H9 (cell line): Measurements from ENCODE around the gene HDAC7. TPM values are rescaled to one million over a fixed set of nuclear protein-coding genes. Genes with fewer than 3 reads are reported as not detected.

Experiments
- DNase-seq: peaks from one replicate; pipeline ENCODE4 v3.0.0-alpha.2; 2017
- H2AFZ ChIP-seq: one replicate; pipeline ENCODE4 v1.6.1; 2013; ENCODE audit warnings: mild to moderate bottlenecking, low read length, control low read depth, moderate library complexity
- H2AK5ac ChIP-seq: 2 replicates; pipeline ENCODE4 v1.6.1; 2013; ENCODE audit warnings: low read length, control low read depth, mixed read lengths; ENCODE audit not compliant: insufficient read length
- H2BK120ac ChIP-seq: one replicate; pipeline ENCODE4 v1.6.1; 2013; ENCODE audit warnings: low read depth, mild to moderate bottlenecking, low read length, control low read depth, inconsistent platforms; ENCODE audit not compliant: poor library complexity, severe bottlenecking
- H2BK12ac ChIP-seq: 2 replicates; pipeline ENCODE4 v1.6.1; 2013; ENCODE audit warnings: low read length, control low read depth, mixed read lengths, low read depth; ENCODE audit not compliant: insufficient read length
- H2BK15ac ChIP-seq: 2 replicates; pipeline ENCODE4 v1.6.1; 2013; ENCODE audit warnings: low read depth, low read length, control low read depth
- H2BK20ac ChIP-seq: one replicate; pipeline ENCODE4 v1.6.1; 2013; ENCODE audit warnings: low read depth, mild to moderate bottlenecking, low read length, control low read depth, inconsistent platforms; ENCODE audit not compliant: poor library complexity, severe bottlenecking
- H2BK5ac ChIP-seq: 2 replicates; pipeline ENCODE4 v1.6.1; 2013; ENCODE audit warnings: low read length, control low read depth, mixed read lengths; ENCODE audit not compliant: insufficient read length
- H3K14ac ChIP-seq: 2 replicates; pipeline ENCODE4 v1.6.1; 2013; ENCODE audit warnings: low read length, control low read depth; ENCODE audit not compliant: insufficient read depth
- H3K18ac ChIP-seq: 2 replicates; pipeline ENCODE4 v1.6.1; 2013; ENCODE audit warnings: low read depth, mild to moderate bottlenecking, mixed read lengths, low read length, control low read depth; ENCODE audit not compliant: insufficient read length
- H3K23ac ChIP-seq: 2 replicates; pipeline ENCODE4 v1.6.1; 2013; ENCODE audit warnings: low read length, control low read depth, mixed read lengths, low read depth; ENCODE audit not compliant: insufficient read length
- H3K23me2 ChIP-seq: 2 replicates; pipeline ENCODE4 v1.6.1; 2013; ENCODE audit warnings: low read depth, mild to moderate bottlenecking, mixed read lengths, low read length, control low read depth; ENCODE audit not compliant: insufficient read length, poor library complexity, severe bottlenecking
- H3K27ac ChIP-seq: 2 replicates; pipeline ENCODE4 v1.5.1; 2013; ENCODE audit warnings: low read length, control low read depth, mixed read lengths, low read depth; ENCODE audit not compliant: insufficient read length
- H3K27me3 ChIP-seq: 2 replicates; pipeline ENCODE4 v1.6.1; 2013; ENCODE audit warnings: low read length, control low read depth, inconsistent platforms; ENCODE audit not compliant: insufficient read depth
- H3K4ac ChIP-seq: 2 replicates; pipeline ENCODE4 v1.6.1; 2013; ENCODE audit warnings: low read depth, mild to moderate bottlenecking, control low read depth, inconsistent platforms, low read length, moderate library complexity
- H3K4me1 ChIP-seq: 2 replicates; pipeline ENCODE4 v1.6.1; 2013; ENCODE audit warnings: low read length, control low read depth, inconsistent platforms; ENCODE audit not compliant: insufficient read depth
- H3K4me2 ChIP-seq: 2 replicates; pipeline ENCODE4 v1.6.1; 2013; ENCODE audit warnings: low read length, control low read depth, mixed read lengths; ENCODE audit not compliant: insufficient read length, insufficient read depth
- H3K56ac ChIP-seq: 2 replicates; pipeline ENCODE4 v1.6.1; 2013; ENCODE audit warnings: low read depth, mild to moderate bottlenecking, mixed read lengths, low read length, control low read depth; ENCODE audit not compliant: insufficient read length
- H3K79me1 ChIP-seq: 2 replicates; pipeline ENCODE4 v1.6.1; 2013; ENCODE audit warnings: low read depth, mild to moderate bottlenecking, moderate library complexity, low read length, control low read depth, inconsistent platforms; ENCODE audit not compliant: insufficient read depth, poor library complexity, severe bottlenecking
- H3K79me2 ChIP-seq: 2 replicates; pipeline ENCODE4 v1.6.1; 2013; ENCODE audit warnings: low read length, control low read depth, inconsistent platforms; ENCODE audit not compliant: insufficient read depth
- H3K9ac ChIP-seq: 2 replicates; pipeline ENCODE4 v1.6.1; 2013; ENCODE audit warnings: low read length, control low read depth, mixed read lengths; ENCODE audit not compliant: insufficient read length; ENCODE audit errors: extremely low read depth
- H3K9me3 ChIP-seq: one replicate; pipeline ENCODE4 v1.6.1; 2013; ENCODE audit warnings: low read depth, low read length, inconsistent platforms; ENCODE audit not compliant: control insufficient read depth
- H3T11ph ChIP-seq: one replicate; pipeline ENCODE4 v1.6.1; 2013; ENCODE audit warnings: mild to moderate bottlenecking, low read length, control low read depth, inconsistent platforms
- H4K20me1 ChIP-seq: one replicate; pipeline ENCODE4 v1.6.1; 2013; ENCODE audit not compliant: control insufficient read depth, insufficient read length, insufficient read depth
- H4K5ac ChIP-seq: 2 replicates; pipeline ENCODE4 v1.6.1; 2013; ENCODE audit warnings: low read depth, mild to moderate bottlenecking, mixed read lengths, low read length, control low read depth; ENCODE audit not compliant: insufficient read length
- H4K8ac ChIP-seq: replicated peaks from 2 replicates; pipeline ENCODE4 v1.6.1; 2013; ENCODE audit warnings: low read length, control low read depth, mixed read lengths, low read depth; ENCODE audit not compliant: insufficient read length
- H4K91ac ChIP-seq: 2 replicates; pipeline ENCODE4 v1.6.1; 2013; ENCODE audit warnings: low read depth, mild to moderate bottlenecking, moderate library complexity, mixed read lengths, low read length, control low read depth; ENCODE audit not compliant: insufficient read length
- H3K27ac Mint-ChIP-seq, 3 experiments: 2 replicates in 2 of 3; 3 replicates in 1 of 3; pipeline ENCODE4 v1.8.0; 2020 to 2021; ENCODE audit warnings: mixed read lengths in 3 of 3, mild to moderate bottlenecking in 1 of 3, moderate library complexity in 1 of 3
- H3K27me3 Mint-ChIP-seq: 2 replicates; pipeline ENCODE4 v1.8.0; 2021; ENCODE audit warnings: low read depth, mild to moderate bottlenecking, moderate library complexity, mixed read lengths
- H3K36me3 Mint-ChIP-seq, 3 experiments: 2 replicates in 2 of 3; 3 replicates in 1 of 3; pipeline ENCODE4 v1.8.0; 2020 to 2021; ENCODE audit warnings: low read depth in 3 of 3, mixed read lengths in 3 of 3; ENCODE audit not compliant: insufficient read depth in 1 of 3
- H3K4me1 Mint-ChIP-seq, 2 experiments: 2 replicates each; pipeline ENCODE4 v1.8.0; 2020; ENCODE audit warnings: mixed read lengths in 2 of 2
- H3K4me3 Mint-ChIP-seq, 2 experiments: 2 replicates in 1 of 2; 3 replicates in 1 of 2; pipeline ENCODE4 v1.8.0; 2020 to 2021; ENCODE audit warnings: mild to moderate bottlenecking in 2 of 2, mixed read lengths in 2 of 2, moderate library complexity in 1 of 2
- H3K9me3 Mint-ChIP-seq, 2 experiments: 2 replicates in 1 of 2; 3 replicates in 1 of 2; pipeline ENCODE4 v1.8.0; 2020; ENCODE audit warnings: mild to moderate bottlenecking in 2 of 2, mixed read lengths in 2 of 2, moderate library complexity in 1 of 2
- WGBS: extraction: QIAGEN DNeasy Blood & Tissue Kit; methylation state at CpG from one replicate; pipeline ENCODE4 v1.1.7; 2013; ENCODE audit warnings: missing lambda C conversion rate, low lambda C conversion rate, mixed read lengths; ENCODE audit not compliant: insufficient read length; ENCODE audit errors: extremely low coverage; 5-methylcytosine and 5-hydroxymethylcytosine counted together
- total RNA-seq: library from RNA; stranded (reverse); gene quantifications from 2 replicates; pipeline ENCODE4 v1.2.1, GENCODE V29; 2021
- TF ChIP-seq, protein P1 (sequence below): fragments of 200-600 bp; sonication (generic); conservative IDR thresholded peaks from 3 replicates; pipeline ENCODE4 v1.8.0; 2021; ENCODE audit warnings: antibody characterized with exemption, mild to moderate bottlenecking

The HDAC7 gene
- total RNA-seq, 1 experiment from 2014 or later, result 72.1 TPM

DNA sequence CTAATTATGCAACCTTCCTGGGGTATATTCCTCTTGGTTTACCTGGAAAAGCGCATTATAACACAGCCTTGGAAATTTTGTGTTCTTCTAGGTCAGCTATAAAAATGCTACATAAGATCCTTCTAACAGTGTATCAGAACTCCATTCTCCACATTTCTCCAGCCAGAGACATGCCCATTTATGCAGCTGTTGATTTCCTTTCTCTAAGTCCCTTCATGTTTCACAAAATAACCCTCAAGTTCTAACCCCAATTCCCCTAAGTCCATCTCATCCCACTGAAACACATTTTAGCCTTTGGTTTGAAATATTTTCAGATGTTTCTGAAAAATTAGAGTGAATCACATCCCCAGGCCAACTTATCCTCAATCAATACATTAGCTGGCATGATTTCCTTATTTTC lies 20.9 kb upstream of the HDAC7 start:
- H3K9me3 Mint-ChIP-seq, result no peaks in the 10 kb centered on the region; a peak in 1 of 5 replicates
- no peak overlapping the region for H4K8ac ChIP-seq
- no peaks in the 10 kb centered on the region for H4K20me1 ChIP-seq
- no peak overlapping the region for H3T11ph ChIP-seq
- no CpG with 5 or more reads among the region's 1 CpG for WGBS
- peaks cover 1% of the 10 kb centered on the region; the same call in 1 of the 2 replicates for H3K4me1 ChIP-seq
- H3K9ac ChIP-seq, result no peak overlapping the region
- H3K56ac ChIP-seq, result no peak overlapping the region
- no peak overlapping the region for H3K14ac ChIP-seq
- no peak overlapping the region for H2BK120ac ChIP-seq
- no peak for DNase-seq
- H2AK5ac ChIP-seq, result no peak overlapping the region
- no peak overlapping the region for H3K4me2 ChIP-seq
- no peaks in the 10 kb centered on the region for H3K9me3 ChIP-seq
- no peaks in the 10 kb centered on the region for H3K79me1 ChIP-seq
- no peak overlapping the region for H2BK15ac ChIP-seq
- no peak overlapping the region for H2AFZ ChIP-seq
- no peak overlapping the region for H4K5ac ChIP-seq
- H3K23ac ChIP-seq, result no peak overlapping the region
- no peak overlapping the region for H2BK5ac ChIP-seq
- TF ChIP-seq, protein P1, sequence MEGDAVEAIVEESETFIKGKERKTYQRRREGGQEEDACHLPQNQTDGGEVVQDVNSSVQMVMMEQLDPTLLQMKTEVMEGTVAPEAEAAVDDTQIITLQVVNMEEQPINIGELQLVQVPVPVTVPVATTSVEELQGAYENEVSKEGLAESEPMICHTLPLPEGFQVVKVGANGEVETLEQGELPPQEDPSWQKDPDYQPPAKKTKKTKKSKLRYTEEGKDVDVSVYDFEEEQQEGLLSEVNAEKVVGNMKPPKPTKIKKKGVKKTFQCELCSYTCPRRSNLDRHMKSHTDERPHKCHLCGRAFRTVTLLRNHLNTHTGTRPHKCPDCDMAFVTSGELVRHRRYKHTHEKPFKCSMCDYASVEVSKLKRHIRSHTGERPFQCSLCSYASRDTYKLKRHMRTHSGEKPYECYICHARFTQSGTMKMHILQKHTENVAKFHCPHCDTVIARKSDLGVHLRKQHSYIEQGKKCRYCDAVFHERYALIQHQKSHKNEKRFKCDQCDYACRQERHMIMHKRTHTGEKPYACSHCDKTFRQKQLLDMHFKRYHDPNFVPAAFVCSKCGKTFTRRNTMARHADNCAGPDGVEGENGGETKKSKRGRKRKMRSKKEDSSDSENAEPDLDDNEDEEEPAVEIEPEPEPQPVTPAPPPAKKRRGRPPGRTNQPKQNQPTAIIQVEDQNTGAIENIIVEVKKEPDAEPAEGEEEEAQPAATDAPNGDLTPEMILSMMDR, result no peak
- no peak overlapping the region for H3K4me3 Mint-ChIP-seq
- no peak overlapping the region for H2BK12ac ChIP-seq
- peaks cover 20 to 38% of the 10 kb centered on the region in 2 experiments for H3K4me1 Mint-ChIP-seq
- H3K79me2 ChIP-seq, result no peaks in the 10 kb centered on the region
- peaks cover 20% of the 10 kb centered on the region for H3K27me3 Mint-ChIP-seq
- H3K27ac ChIP-seq, result no peak overlapping the region
- no peaks in the 10 kb centered on the region for H3K23me2 ChIP-seq
- H3K27ac Mint-ChIP-seq, result no peak overlapping the region
- no peaks in the 10 kb centered on the region for H3K27me3 ChIP-seq
- H3K36me3 Mint-ChIP-seq, result no peaks in the 10 kb centered on the region
- H2BK20ac ChIP-seq, result no peak overlapping the region
- no peak overlapping the region for H3K4ac ChIP-seq
- no peak overlapping the region for H4K91ac ChIP-seq
- H3K18ac ChIP-seq, result no peak overlapping the region
